Measurements from ENCODE around the gene RAE1.
"Not testable (repeated sequence)": the region's sequence is repeated elsewhere in the genome, so short reads cannot be mapped to it uniquely, and the experiment has no call there.

The RAE1 gene

GRCh38 chr20:57417051-57417689, 66.1 kb downstream of the RAE1 start:
- H2BK5ac ChIP-seq (ENCODE audit: low read depth, low read length, poor library complexity): no peak overlapping the region
- no peak overlapping the region for H4K91ac ChIP-seq (ENCODE audit: low read depth, low read length)
- no peak overlapping the region for H3K4ac ChIP-seq (ENCODE audit: low read depth, low read length)
- DNase-seq: no peak
- no peak overlapping the region for H2AFZ ChIP-seq (ENCODE audit: insufficient read depth, low read length, poor library complexity)
- H3K4me2 ChIP-seq (ENCODE audit: low read length): no peak overlapping the region
- no peaks in the 10 kb centered on the region for H3K79me1 ChIP-seq (ENCODE audit: low read length)
- no peaks in the 10 kb centered on the region for H3K9me3 ChIP-seq (ENCODE audit: insufficient read depth, low read depth, low read length)
- 100% methylated on average over 1 of the region's 6 CpGs for WGBS (ENCODE audit: extremely low coverage, insufficient coverage, insufficient read length)
- no peak overlapping the region for H2AK5ac ChIP-seq (ENCODE audit: low read length)
- no peaks in the 10 kb centered on the region for H3K27me3 ChIP-seq (ENCODE audit: insufficient read depth, low read length)
- H3K4me3 ChIP-seq (ENCODE audit: low read depth, low read length): no peak overlapping the region
- H3K23ac ChIP-seq (ENCODE audit: low read length): no peak overlapping the region
- no peak overlapping the region for H3K14ac ChIP-seq (ENCODE audit: low read length)
- H4K12ac ChIP-seq (ENCODE audit: low read depth, low read length): no peak overlapping the region
- H3K36me3 ChIP-seq (ENCODE audit: control insufficient read depth in 1 of 2, insufficient read depth in 2 of 2, low read length in 2 of 2): no peaks in the 10 kb centered on the region
- H4K8ac ChIP-seq (ENCODE audit: low read depth, low read length): no peak overlapping the region
- peaks cover 0 to 4% of the 10 kb centered on the region in 2 experiments for H3K4me1 ChIP-seq (ENCODE audit: control insufficient read depth in 1 of 2, insufficient read depth in 2 of 2, low read length in 2 of 2)
- H3K18ac ChIP-seq (ENCODE audit: low read length): no peak overlapping the region
- H3K27ac ChIP-seq (ENCODE audit: low read depth, low read length): no peak overlapping the region
- H2BK12ac ChIP-seq (ENCODE audit: low read length): no peak overlapping the region
- no peak overlapping the region for H3K9ac ChIP-seq (ENCODE audit: low read length)
- no peak overlapping the region for H2BK120ac ChIP-seq (ENCODE audit: insufficient read depth, low read length, poor library complexity)
- H3K79me2 ChIP-seq (ENCODE audit: control insufficient read depth, insufficient read depth, low read length, poor library complexity): no peaks in the 10 kb centered on the region

GRCh38 chr20:57417830-57418780, 67.0 kb downstream of the RAE1 start:
- no CpG with 5 or more reads among the region's 17 CpGs for WGBS (ENCODE audit: extremely low coverage, insufficient coverage, insufficient read length)
- H2BK120ac ChIP-seq (ENCODE audit: insufficient read depth, low read length, poor library complexity): no peak overlapping the region
- no peaks in the 10 kb centered on the region for H3K9me3 ChIP-seq (ENCODE audit: insufficient read depth, low read depth, low read length)
- H3K18ac ChIP-seq (ENCODE audit: low read length): no peak overlapping the region
- H3K4me1 ChIP-seq (ENCODE audit: control insufficient read depth in 1 of 2, insufficient read depth in 2 of 2, low read length in 2 of 2): peaks cover 0 to 4% of the 10 kb centered on the region in 2 experiments
- H3K79me1 ChIP-seq (ENCODE audit: low read length): no peaks in the 10 kb centered on the region
- no peak overlapping the region for H4K8ac ChIP-seq (ENCODE audit: low read depth, low read length)
- no peak overlapping the region for H3K4me3 ChIP-seq (ENCODE audit: low read depth, low read length)
- no peak overlapping the region for H2AFZ ChIP-seq (ENCODE audit: insufficient read depth, low read length, poor library complexity)
- H3K36me3 ChIP-seq (ENCODE audit: control insufficient read depth in 1 of 2, insufficient read depth in 2 of 2, low read length in 2 of 2): no peaks in the 10 kb centered on the region
- H2AK5ac ChIP-seq (ENCODE audit: low read length): no peak overlapping the region
- no peak overlapping the region for H3K4ac ChIP-seq (ENCODE audit: low read depth, low read length)
- H3K23ac ChIP-seq (ENCODE audit: low read length): no peak overlapping the region
- no peak overlapping the region for H4K12ac ChIP-seq (ENCODE audit: low read depth, low read length)
- H3K14ac ChIP-seq (ENCODE audit: low read length): no peak overlapping the region
- H2BK12ac ChIP-seq (ENCODE audit: low read length): no peak overlapping the region
- no peak overlapping the region for H4K91ac ChIP-seq (ENCODE audit: low read depth, low read length)
- DNase-seq: no peak
- H3K27me3 ChIP-seq (ENCODE audit: insufficient read depth, low read length): no peaks in the 10 kb centered on the region
- H3K27ac ChIP-seq (ENCODE audit: low read depth, low read length): no peak overlapping the region
- no peaks in the 10 kb centered on the region for H3K79me2 ChIP-seq (ENCODE audit: control insufficient read depth, insufficient read depth, low read length, poor library complexity)
- no peak overlapping the region for H3K9ac ChIP-seq (ENCODE audit: low read length)
- no peak overlapping the region for H3K4me2 ChIP-seq (ENCODE audit: low read length)
- H2BK5ac ChIP-seq (ENCODE audit: low read depth, low read length, poor library complexity): no peak overlapping the region

GRCh38 chr20:57419479-57419878, 68.4 kb downstream of the RAE1 start:
- H2AFZ ChIP-seq (ENCODE audit: insufficient read depth, low read length, poor library complexity); H4K91ac ChIP-seq (ENCODE audit: low read depth, low read length); H2BK120ac ChIP-seq (ENCODE audit: insufficient read depth, low read length, poor library complexity); H3K4ac ChIP-seq (ENCODE audit: low read depth, low read length); H3K27ac ChIP-seq (ENCODE audit: low read depth, low read length); H2BK5ac ChIP-seq (ENCODE audit: low read depth, low read length, poor library complexity); H3K4me1 ChIP-seq (ENCODE audit: control insufficient read depth in 1 of 2, insufficient read depth in 2 of 2, low read length in 2 of 2); H4K12ac ChIP-seq (ENCODE audit: low read depth, low read length); H3K79me2 ChIP-seq (ENCODE audit: control insufficient read depth, insufficient read depth, low read length, poor library complexity); H3K36me3 ChIP-seq (ENCODE audit: control insufficient read depth in 1 of 2, insufficient read depth in 2 of 2, low read length in 2 of 2); H2BK12ac ChIP-seq (ENCODE audit: low read length); H4K8ac ChIP-seq (ENCODE audit: low read depth, low read length); H3K23ac ChIP-seq (ENCODE audit: low read length); H2AK5ac ChIP-seq (ENCODE audit: low read length); H3K4me2 ChIP-seq (ENCODE audit: low read length); DNase-seq; H3K9me3 ChIP-seq (ENCODE audit: insufficient read depth, low read depth, low read length); H3K27me3 ChIP-seq (ENCODE audit: insufficient read depth, low read length); H3K79me1 ChIP-seq (ENCODE audit: low read length); H3K14ac ChIP-seq (ENCODE audit: low read length); H3K9ac ChIP-seq (ENCODE audit: low read length); H3K18ac ChIP-seq (ENCODE audit: low read length); H3K4me3 ChIP-seq (ENCODE audit: low read depth, low read length): not testable (repeated sequence)
- WGBS (ENCODE audit: extremely low coverage, insufficient coverage, insufficient read length): no CpG with 5 or more reads among the region's 4 CpGs

- Histone ChIP-seq H3K14ac (ENCODE audit: low read length) (no peak overlapping the region), H2AK5ac (ENCODE audit: low read length) (no peak overlapping the region), H3K4me1 (ENCODE audit: control insufficient read depth in 1 of 2, insufficient read depth in 2 of 2, low read length in 2 of 2) (no peaks in the 10 kb centered on the region), H4K91ac (ENCODE audit: low read depth, low read length) (no peak overlapping the region), H3K27ac (ENCODE audit: low read depth, low read length) (no peak overlapping the region), H3K4me3 (ENCODE audit: low read depth, low read length) (no peak overlapping the region), H3K9ac (ENCODE audit: low read length) (no peak overlapping the region), H2AFZ (ENCODE audit: insufficient read depth, low read length, poor library complexity) (no peak overlapping the region), H3K4ac (ENCODE audit: low read depth, low read length) (no peak overlapping the region), H3K79me2 (ENCODE audit: control insufficient read depth, insufficient read depth, low read length, poor library complexity) (no peaks in the 10 kb centered on the region), H2BK5ac (ENCODE audit: low read depth, low read length, poor library complexity) (no peak overlapping the region), H4K8ac (ENCODE audit: low read depth, low read length) (no peak overlapping the region), H3K18ac (ENCODE audit: low read length) (no peak overlapping the region), H3K23ac (ENCODE audit: low read length) (no peak overlapping the region), H3K36me3 (ENCODE audit: control insufficient read depth in 1 of 2, insufficient read depth in 2 of 2, low read length in 2 of 2) (no peaks in the 10 kb centered on the region), H2BK12ac (ENCODE audit: low read length) (no peak overlapping the region), H3K79me1 (ENCODE audit: low read length) (no peaks in the 10 kb centered on the region), H2BK120ac (ENCODE audit: insufficient read depth, low read length, poor library complexity) (no peak overlapping the region), H4K12ac (ENCODE audit: low read depth, low read length) (no peak overlapping the region), H3K4me2 (ENCODE audit: low read length) (no peak overlapping the region), H3K27me3 (ENCODE audit: insufficient read depth, low read length) (no peaks in the 10 kb centered on the region), H3K9me3 (ENCODE audit: insufficient read depth, low read depth, low read length) (no peaks in the 10 kb centered on the region)
- DNase-seq: no peak
- no CpG with 5 or more reads among the region's 20 CpGs for whole genome bisulfite sequencing (ENCODE audit: extremely low coverage, insufficient coverage, insufficient read length)
These were observed 69.7 kb downstream of the RAE1 start for GRCh38 chr20:57420571-57421252.
